ACC112 (cell line): ENCODE measurements around the gene C2CD2.

ENCODE experiments used
- H2AFZ ChIP-seq: fragments of 200-600 bp; sonication (generic); one replicate; pipeline ENCODE4 v1.6.0; 2017; ENCODE audit warnings: antibody characterized with exemption, low read length; ENCODE audit not compliant: unreplicated experiment
- H3K27ac ChIP-seq: fragments of 200-600 bp; sonication (generic); 2 replicates; pipeline ENCODE4 v1.5.1; 2014; ENCODE audit warnings: low read depth, mild to moderate bottlenecking, antibody characterized with exemption, low read length, moderate library complexity
- H3K27me3 ChIP-seq: fragments of 200-600 bp; sonication (generic); 2 replicates; pipeline ENCODE4 v1.6.1; 2014; ENCODE audit warnings: mild to moderate bottlenecking, antibody characterized with exemption, low read length, moderate library complexity, mixed read lengths; ENCODE audit not compliant: insufficient read depth
- H3K36me3 ChIP-seq: fragments of 200-600 bp; sonication (generic); 2 replicates; pipeline ENCODE4 v1.6.1; 2016; ENCODE audit warnings: mild to moderate bottlenecking, antibody characterized with exemption, low read length, moderate library complexity, mixed read lengths; ENCODE audit not compliant: insufficient read depth
- H3K4me1 ChIP-seq: fragments of 200-600 bp; sonication (generic); one replicate; pipeline ENCODE4 v1.6.1; 2016; ENCODE audit warnings: low read length, mixed read lengths; ENCODE audit not compliant: insufficient read depth, unreplicated experiment, control insufficient read depth
- H3K4me3 ChIP-seq: fragments of 200-600 bp; sonication (generic); 2 replicates; pipeline ENCODE4 v1.5.1; 2014; ENCODE audit warnings: mild to moderate bottlenecking, low read depth, low read length
- H3K79me2 ChIP-seq: fragments of 200-600 bp; sonication (generic); one replicate; pipeline ENCODE4 v1.6.0; 2016; ENCODE audit warnings: low read length; ENCODE audit not compliant: control insufficient read depth, unreplicated experiment, insufficient read depth

Gene C2CD2

DNA sequence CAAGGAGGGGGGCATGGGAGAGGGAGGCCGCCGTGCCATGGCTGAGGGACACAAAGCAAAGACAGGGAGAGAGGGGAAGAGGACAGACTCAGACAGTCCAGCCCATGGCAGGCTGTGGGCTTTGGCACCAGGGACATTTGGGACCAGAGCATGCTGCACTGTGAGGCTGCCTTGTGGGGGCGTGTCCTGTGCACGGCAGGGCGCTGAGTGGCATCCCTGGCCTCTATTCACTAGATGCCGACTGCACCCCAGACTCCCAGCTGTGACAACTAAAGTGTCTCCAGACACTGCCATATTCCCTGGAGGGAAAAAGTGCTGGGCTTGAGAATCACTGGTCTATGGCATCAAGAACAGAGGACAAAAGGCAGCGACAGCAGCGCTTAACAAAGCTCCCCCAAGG lies 56.1 kb downstream of the C2CD2 start:
- no peak overlapping the region for H3K4me3 ChIP-seq
- H3K4me1 ChIP-seq = peaks cover 13% of the 10 kb centered on the region
- H3K79me2 ChIP-seq = no peaks in the 10 kb centered on the region
- H3K36me3 ChIP-seq = peaks cover 12% of the 10 kb centered on the region; the same call in 1 of the 2 replicates
- no peak overlapping the region for H2AFZ ChIP-seq
- H3K27me3 ChIP-seq = no peaks in the 10 kb centered on the region
- no peak overlapping the region for H3K27ac ChIP-seq

GRCh38 chr21:41897047-41897669 lies 56.7 kb downstream of the C2CD2 start:
- no peak overlapping the region for H2AFZ ChIP-seq
- peaks cover 13% of the 10 kb centered on the region for H3K4me1 ChIP-seq
- no peaks in the 10 kb centered on the region for H3K79me2 ChIP-seq
- H3K27me3 ChIP-seq = no peaks in the 10 kb centered on the region
- H3K36me3 ChIP-seq = peaks cover 12% of the 10 kb centered on the region; the same call in 1 of the 2 replicates
- no peak overlapping the region for H3K27ac ChIP-seq
- no peak overlapping the region for H3K4me3 ChIP-seq

DNA sequence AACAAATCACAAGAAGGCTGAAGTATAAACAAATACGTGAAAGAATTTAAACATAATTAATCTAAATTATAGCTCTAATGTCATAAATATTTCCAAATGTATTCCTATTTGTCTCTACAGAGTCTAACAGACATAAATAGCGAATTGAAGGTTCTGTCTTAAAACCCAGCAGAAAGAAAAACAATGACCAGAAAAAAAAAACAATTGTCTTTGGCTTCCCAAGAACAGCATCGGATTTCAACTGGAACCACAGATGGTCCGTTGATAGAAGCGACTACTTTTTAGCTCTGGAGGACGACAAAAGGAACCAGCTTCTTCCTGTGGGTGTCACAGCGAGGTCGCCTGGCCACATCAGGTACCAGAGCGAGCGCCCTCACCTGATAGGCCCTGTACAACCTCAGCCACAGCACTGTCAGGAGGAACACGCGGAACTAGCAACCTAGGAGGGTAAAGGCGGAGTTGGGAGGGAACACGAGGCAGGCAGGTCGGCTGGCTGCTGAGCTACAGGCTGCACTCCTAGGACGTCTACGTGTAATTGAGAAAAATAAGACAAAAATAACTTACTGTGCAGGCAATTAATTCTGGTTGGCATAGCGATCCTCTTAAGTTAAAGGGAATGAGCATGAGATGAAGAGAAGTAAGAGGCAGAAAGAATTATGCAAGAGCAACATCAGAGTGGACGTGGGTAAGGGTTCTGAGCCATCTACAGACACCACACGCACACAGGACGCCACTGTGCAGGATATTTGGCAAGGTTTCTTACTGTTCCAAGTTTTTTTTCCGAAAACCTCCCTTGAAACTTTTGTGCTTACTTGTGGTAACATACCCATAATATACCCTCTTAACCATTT lies 58.0 kb downstream of the C2CD2 start:
- Histone ChIP-seq H3K4me1 (peaks cover 13% of the 10 kb centered on the region), H3K79me2 (no peaks in the 10 kb centered on the region), H3K27me3 (no peaks in the 10 kb centered on the region), H3K36me3 (0 out of 2 replicates have a peak, but pooled peaks cover under 1% of the 10 kb centered on the region), H3K4me3 (no peak overlapping the region), H2AFZ (no peak overlapping the region), H3K27ac (no peak overlapping the region)

DNA sequence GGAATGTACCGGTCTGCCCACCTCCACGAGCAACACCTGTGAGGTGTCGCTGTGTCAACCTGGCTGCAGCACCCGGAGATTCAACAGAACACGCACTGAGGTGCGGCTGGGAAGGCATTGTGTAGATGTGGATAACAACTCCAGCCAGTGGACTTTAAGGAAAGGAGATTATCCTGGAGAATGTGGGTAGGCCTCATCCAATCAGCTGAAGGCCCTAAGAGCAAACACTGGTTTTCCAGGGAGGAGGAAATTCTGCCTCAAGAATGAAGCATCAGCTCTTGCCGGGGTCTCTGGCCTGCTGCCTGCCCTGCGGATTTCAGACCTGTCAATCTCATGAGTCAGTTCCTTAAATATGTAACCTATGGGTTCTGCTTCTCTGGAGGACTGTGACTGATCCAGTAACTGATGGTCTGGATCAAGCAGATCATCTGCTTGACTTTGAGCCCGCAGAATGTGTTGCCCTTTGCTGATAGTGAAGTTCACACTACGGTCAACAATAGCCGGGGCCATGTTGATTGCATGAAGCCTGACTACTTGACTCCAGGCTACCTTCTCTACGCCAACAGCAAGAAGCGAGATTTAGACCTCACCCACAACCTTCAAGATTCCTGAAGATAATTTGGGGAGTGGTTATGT lies 58.8 kb downstream of the C2CD2 start:
- Histone ChIP-seq H3K27me3 (no peaks in the 10 kb centered on the region), H3K79me2 (no peaks in the 10 kb centered on the region), H3K4me3 (no peak overlapping the region), H3K27ac (no peak overlapping the region), H2AFZ (no peak overlapping the region), H3K36me3 (no peaks in the 10 kb centered on the region), H3K4me1 (peaks cover 13% of the 10 kb centered on the region)

DNA sequence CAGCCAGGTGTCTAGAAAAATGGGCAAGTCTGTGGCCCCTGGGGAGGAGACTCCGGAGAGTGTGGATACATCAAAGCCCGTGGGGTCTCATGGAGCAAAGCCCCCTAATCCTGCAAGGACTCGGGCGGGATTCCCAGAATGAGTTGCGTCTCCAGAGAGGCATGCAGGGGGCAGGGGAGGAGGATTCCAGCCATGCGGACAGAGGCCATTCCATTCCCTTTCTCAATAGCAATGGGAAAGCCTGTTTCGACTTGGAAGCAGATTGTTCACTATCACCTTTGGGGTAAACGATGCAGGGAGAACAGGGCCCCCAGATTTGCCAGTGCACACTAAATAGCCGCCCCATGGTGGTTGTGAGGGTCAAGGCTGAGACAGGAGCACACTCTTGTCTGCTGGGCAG lies 59.3 kb downstream of the C2CD2 start:
- H3K27me3 ChIP-seq = no peaks in the 10 kb centered on the region
- H2AFZ ChIP-seq = no peak overlapping the region
- H3K79me2 ChIP-seq = no peaks in the 10 kb centered on the region
- H3K27ac ChIP-seq = no peak overlapping the region
- H3K4me1 ChIP-seq = peaks cover 13% of the 10 kb centered on the region
- no peaks in the 10 kb centered on the region for H3K36me3 ChIP-seq
- H3K4me3 ChIP-seq = no peak overlapping the region

DNA sequence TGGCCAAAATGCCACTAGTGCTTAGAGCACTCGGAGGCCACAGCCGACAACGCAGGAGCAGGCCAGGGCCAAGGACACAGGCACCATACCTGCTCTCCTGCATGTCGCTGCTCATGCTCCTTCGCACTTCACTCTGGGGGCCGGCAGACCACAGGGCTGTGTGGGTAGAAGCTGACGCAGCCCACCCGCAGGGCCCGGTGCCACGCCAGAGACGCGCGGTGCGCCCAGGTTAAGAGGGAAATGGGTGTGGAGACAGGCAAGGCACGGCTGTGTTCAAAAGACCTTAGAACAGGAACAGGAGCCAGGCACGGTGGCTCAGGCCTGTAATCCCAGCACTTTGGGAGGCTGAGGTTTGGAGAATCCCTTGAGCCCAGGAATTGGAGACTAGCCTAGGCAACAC lies 61.1 kb downstream of the C2CD2 start:
- Histone ChIP-seq H3K27me3 (no peaks in the 10 kb centered on the region), H3K27ac (no peak overlapping the region), H2AFZ (no peak overlapping the region), H3K36me3 (no peaks in the 10 kb centered on the region), H3K79me2 (no peaks in the 10 kb centered on the region), H3K4me1 (peaks cover 13% of the 10 kb centered on the region), H3K4me3 (no peak overlapping the region)

DNA sequence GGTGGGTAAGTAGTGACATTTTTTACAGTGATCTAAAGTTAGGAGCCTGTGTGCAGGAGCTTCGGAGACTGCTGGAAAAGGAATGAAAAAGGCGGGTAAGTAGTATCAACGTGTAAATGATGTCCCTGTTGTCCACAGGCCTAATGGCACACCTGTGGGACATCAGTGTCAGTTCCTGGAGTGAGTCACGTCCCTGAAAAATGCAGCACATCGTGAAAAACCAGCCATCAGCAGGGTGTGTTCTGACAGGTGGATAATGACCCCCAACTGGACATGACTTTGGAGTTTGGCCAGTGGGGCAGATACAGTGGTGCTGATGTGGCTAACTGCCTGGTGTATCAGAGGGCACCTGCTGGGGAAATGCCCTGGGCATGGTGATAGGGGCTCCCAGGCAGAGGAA lies 62.7 kb downstream of the C2CD2 start:
- Histone ChIP-seq H3K4me1 (peaks cover 13% of the 10 kb centered on the region), H2AFZ (no peak overlapping the region), H3K36me3 (no peaks in the 10 kb centered on the region), H3K4me3 (no peak overlapping the region), H3K27ac (no peak overlapping the region), H3K79me2 (no peaks in the 10 kb centered on the region), H3K27me3 (no peaks in the 10 kb centered on the region)

GRCh38 chr21:41890355-41890754 lies 63.5 kb downstream of the C2CD2 start:
- H3K4me1 ChIP-seq = peaks cover 6% of the 10 kb centered on the region
- no peak overlapping the region for H3K4me3 ChIP-seq
- H3K36me3 ChIP-seq = no peaks in the 10 kb centered on the region
- no peaks in the 10 kb centered on the region for H3K79me2 ChIP-seq
- no peak overlapping the region for H2AFZ ChIP-seq
- no peak overlapping the region for H3K27ac ChIP-seq
- no peaks in the 10 kb centered on the region for H3K27me3 ChIP-seq

GRCh38 chr21:41888749-41889376 lies 65.0 kb downstream of the C2CD2 start:
- Histone ChIP-seq H2AFZ (no peak overlapping the region), H3K79me2 (no peaks in the 10 kb centered on the region), H3K4me3 (no peak overlapping the region), H3K4me1 (no peaks in the 10 kb centered on the region), H3K27me3 (no peaks in the 10 kb centered on the region), H3K27ac (no peak overlapping the region), H3K36me3 (no peaks in the 10 kb centered on the region)

DNA sequence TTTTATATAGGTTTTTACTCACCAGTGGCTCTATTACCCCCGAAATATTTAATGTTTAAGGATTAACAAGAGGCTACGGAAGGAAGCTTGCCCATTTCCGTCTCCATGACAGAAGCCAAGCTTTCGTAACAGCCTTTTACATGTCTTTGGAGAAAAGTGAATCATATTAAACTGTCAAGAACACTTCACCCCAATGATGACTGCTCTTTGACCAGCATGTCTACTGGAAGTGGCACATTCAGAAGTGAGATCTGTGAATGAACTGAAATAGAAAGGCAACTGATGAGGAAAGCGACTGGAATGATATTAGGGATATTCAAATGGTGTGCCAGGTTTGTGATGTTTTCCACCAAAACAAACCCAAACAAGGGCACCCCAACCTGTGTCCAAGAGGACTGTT lies 66.2 kb downstream of the C2CD2 start:
- H2AFZ ChIP-seq = no peak overlapping the region
- no peaks in the 10 kb centered on the region for H3K79me2 ChIP-seq
- H3K36me3 ChIP-seq = no peaks in the 10 kb centered on the region
- no peaks in the 10 kb centered on the region for H3K4me1 ChIP-seq
- H3K4me3 ChIP-seq = no peak overlapping the region
- no peak overlapping the region for H3K27ac ChIP-seq
- no peaks in the 10 kb centered on the region for H3K27me3 ChIP-seq
